ENCODE measurements around the gene RFTN1.
A peak's percentile ranks its signal among the peaks of the same experiment; 100 is the strongest.

RFTN1 gene

GRCh38 chr3:16290827-16291196 is 222.7 kb downstream of the RFTN1 start:
- CTCF ChIA-PET = interaction anchor here (0.8 to 6.2 kb wide), 25 partner anchors 9 to 277 kb away, joined by 3 to 66 read pairs (median 6); no protein-coding TSS in a partner anchor

GRCh38 chr3:16290007-16290826 is 223.3 kb downstream of the RFTN1 start:
- Histone ChIP-seq H3K9me3 (ENCODE audit: control extremely low read depth in 1 of 5, control insufficient read depth in 4 of 5, insufficient read depth in 2 of 5, low read depth in 1 of 5, low read length in 4 of 5) (peaks cover 0 to 11% (median 3%) of the 10 kb centered on the region in 5 experiments), H3K4me1 (ENCODE audit: control extremely low read depth in 1 of 4, control insufficient read depth in 4 of 4, insufficient read depth in 4 of 4, low read length in 3 of 4) (peaks cover 17 to 57% (median 41%) of the 10 kb centered on the region in 4 experiments), H3K4me3 (ENCODE audit: control insufficient read depth in 1 of 7, extremely low read depth in 1 of 7, insufficient read depth in 4 of 7, low read depth in 2 of 7, low read length in 6 of 7) (peak overlapping the region in 2 of 7 experiments; percentile 28 to 34), H3K27me3 (replicated peaks in 2 of 5; ENCODE audit: control insufficient read depth in 4 of 5, insufficient read depth in 5 of 5, low read length in 4 of 5) (no peaks in the 10 kb centered on the region), H3K27ac (ENCODE audit: insufficient read depth in 1 of 2, low read depth in 1 of 2, low read length in 2 of 2, poor library complexity in 1 of 2, severe bottlenecking in 2 of 2) (no peak overlapping the region), H3K36me3 (ENCODE audit: control insufficient read depth in 4 of 4, insufficient read depth in 4 of 4, low read length in 3 of 4) (peaks cover 3 to 31% (median 11%) of the 10 kb centered on the region in 4 experiments)
- peak; percentile 64 to 77 (median 71) for DNase-seq
- ChIA-PET CTCF (interaction anchor here (0.7 to 6.2 kb wide), 25 partner anchors 10 to 278 kb away, joined by 3 to 66 read pairs (median 6); no protein-coding TSS in a partner anchor), POLR2A (interaction anchor here (0.6 kb wide), 1 partner anchor 211 kb away, joined by 3 read pairs; no protein-coding TSS in a partner anchor)
- WGBS (ENCODE audit: insufficient coverage) = no CpG with 5 or more reads among the region's 3 CpGs

More at GRCh38 chr3:16290827-16291196, 222.7 kb downstream of the RFTN1 start:
- Histone ChIP-seq H3K27me3 (replicated peaks in 2 of 5; ENCODE audit: control insufficient read depth in 4 of 5, insufficient read depth in 5 of 5, low read length in 4 of 5) (no peaks in the 10 kb centered on the region), H3K9me3 (ENCODE audit: control extremely low read depth in 1 of 5, control insufficient read depth in 4 of 5, insufficient read depth in 2 of 5, low read depth in 1 of 5, low read length in 4 of 5) (peaks cover 0 to 11% (median 3%) of the 10 kb centered on the region in 5 experiments), H3K36me3 (ENCODE audit: control insufficient read depth in 4 of 4, insufficient read depth in 4 of 4, low read length in 3 of 4) (peaks cover 4 to 37% (median 14%) of the 10 kb centered on the region in 4 experiments), H3K4me1 (ENCODE audit: control extremely low read depth in 1 of 4, control insufficient read depth in 4 of 4, insufficient read depth in 4 of 4, low read length in 3 of 4) (peaks cover 17 to 57% (median 41%) of the 10 kb centered on the region in 4 experiments), H3K27ac (ENCODE audit: insufficient read depth in 1 of 2, low read depth in 1 of 2, low read length in 2 of 2, poor library complexity in 1 of 2, severe bottlenecking in 2 of 2) (peak overlapping the region in 1 of 2 experiments; percentile 52), H3K4me3 (ENCODE audit: control insufficient read depth in 1 of 7, extremely low read depth in 1 of 7, insufficient read depth in 4 of 7, low read depth in 2 of 7, low read length in 6 of 7) (peak overlapping the region in 2 of 7 experiments; percentile 28 to 34)
- POLR2A ChIA-PET = interaction anchor here (0.6 kb wide), 1 partner anchor 210 kb away, joined by 3 read pairs; no protein-coding TSS in a partner anchor
- peak in 2 of 3 donors; percentile 39 to 53 for DNase-seq
- WGBS (ENCODE audit: insufficient coverage) = no CpG with 5 or more reads among the region's 2 CpGs

- no peak overlapping the region for H3K4me3 ChIP-seq (ENCODE audit: control insufficient read depth in 1 of 7, extremely low read depth in 1 of 7, insufficient read depth in 4 of 7, low read depth in 2 of 7, low read length in 6 of 7)
- POLR2A ChIA-PET = no interaction called here
- H3K4me1 ChIP-seq (ENCODE audit: control extremely low read depth in 1 of 4, control insufficient read depth in 4 of 4, insufficient read depth in 4 of 4, low read length in 3 of 4) = peaks cover 17 to 57% (median 41%) of the 10 kb centered on the region in 4 experiments
- CTCF ChIA-PET = interaction anchor here (0.6 to 6.2 kb wide), 12 partner anchors 10 to 299 kb away, joined by 3 to 66 read pairs (median 4); no protein-coding TSS in a partner anchor
- no peaks in the 10 kb centered on the region for H3K27me3 ChIP-seq (replicated peaks in 2 of 5; ENCODE audit: control insufficient read depth in 4 of 5, insufficient read depth in 5 of 5, low read length in 4 of 5)
- H3K36me3 ChIP-seq (ENCODE audit: control insufficient read depth in 4 of 4, insufficient read depth in 4 of 4, low read length in 3 of 4) = peaks cover 0 to 28% (median 7%) of the 10 kb centered on the region in 4 experiments
- H3K27ac ChIP-seq (ENCODE audit: insufficient read depth in 1 of 2, low read depth in 1 of 2, low read length in 2 of 2, poor library complexity in 1 of 2, severe bottlenecking in 2 of 2) = no peak overlapping the region
- DNase-seq = peak in 1 of 3 donors; percentile 26
- WGBS (ENCODE audit: insufficient coverage) = no CpG with 5 or more reads among the region's 2 CpGs
- peaks cover 0 to 9% (median 2%) of the 10 kb centered on the region in 5 experiments for H3K9me3 ChIP-seq (ENCODE audit: control extremely low read depth in 1 of 5, control insufficient read depth in 4 of 5, insufficient read depth in 2 of 5, low read depth in 1 of 5, low read length in 4 of 5)
Observed at GRCh38 chr3:16289144-16289889, 224.2 kb downstream of the RFTN1 start.

- WGBS (ENCODE audit: insufficient coverage) = 89% methylated on average over 1 of the region's 1 CpG
- H3K27me3 ChIP-seq (replicated peaks in 2 of 5; ENCODE audit: control insufficient read depth in 4 of 5, insufficient read depth in 5 of 5, low read length in 4 of 5) = no peaks in the 10 kb centered on the region
- no peak for DNase-seq
- H3K27ac ChIP-seq (ENCODE audit: insufficient read depth in 1 of 2, low read depth in 1 of 2, low read length in 2 of 2, poor library complexity in 1 of 2, severe bottlenecking in 2 of 2) = no peak overlapping the region
- H3K4me3 ChIP-seq (ENCODE audit: control insufficient read depth in 1 of 7, extremely low read depth in 1 of 7, insufficient read depth in 4 of 7, low read depth in 2 of 7, low read length in 6 of 7) = no peak overlapping the region
- ChIA-PET POLR2A (no interaction called here), CTCF (interaction anchor here (0.6 to 6.2 kb wide), 12 partner anchors 10 to 300 kb away, joined by 3 to 66 read pairs (median 4); no protein-coding TSS in a partner anchor)
- peaks cover 3 to 32% (median 7%) of the 10 kb centered on the region in 4 experiments for H3K36me3 ChIP-seq (ENCODE audit: control insufficient read depth in 4 of 4, insufficient read depth in 4 of 4, low read length in 3 of 4)
- H3K4me1 ChIP-seq (ENCODE audit: control extremely low read depth in 1 of 4, control insufficient read depth in 4 of 4, insufficient read depth in 4 of 4, low read length in 3 of 4) = peaks cover 17 to 57% (median 41%) of the 10 kb centered on the region in 4 experiments
- H3K9me3 ChIP-seq (ENCODE audit: control extremely low read depth in 1 of 5, control insufficient read depth in 4 of 5, insufficient read depth in 2 of 5, low read depth in 1 of 5, low read length in 4 of 5) = peaks cover 0 to 3% (median 2%) of the 10 kb centered on the region in 5 experiments
Observed at GRCh38 chr3:16288664-16289063, 224.8 kb downstream of the RFTN1 start.

- no peaks in the 10 kb centered on the region for H3K27me3 ChIP-seq (replicated peaks in 2 of 5; ENCODE audit: control insufficient read depth in 4 of 5, insufficient read depth in 5 of 5, low read length in 4 of 5)
- H3K36me3 ChIP-seq (ENCODE audit: control insufficient read depth in 4 of 4, insufficient read depth in 4 of 4, low read length in 3 of 4) = peaks cover 4 to 43% (median 14%) of the 10 kb centered on the region in 4 experiments
- H3K9me3 ChIP-seq (ENCODE audit: control extremely low read depth in 1 of 5, control insufficient read depth in 4 of 5, insufficient read depth in 2 of 5, low read depth in 1 of 5, low read length in 4 of 5) = no peaks in the 10 kb centered on the region
- WGBS (ENCODE audit: insufficient coverage) = no CpG with 5 or more reads among the region's 6 CpGs
- H3K4me3 ChIP-seq (ENCODE audit: control insufficient read depth in 1 of 7, extremely low read depth in 1 of 7, insufficient read depth in 4 of 7, low read depth in 2 of 7, low read length in 6 of 7) = peak overlapping the region in 2 of 7 experiments; percentile 11 to 16
- POLR2A ChIA-PET = no interaction called here
- DNase-seq = peak in 2 of 3 donors; percentile 54 to 70
- CTCF ChIA-PET = interaction anchor here (1.1 to 5.6 kb wide), 5 partner anchors 17 to 264 kb away, joined by 3 to 33 read pairs (median 4); no protein-coding TSS in a partner anchor
- H3K27ac ChIP-seq (ENCODE audit: insufficient read depth in 1 of 2, low read depth in 1 of 2, low read length in 2 of 2, poor library complexity in 1 of 2, severe bottlenecking in 2 of 2) = peak overlapping the region in 1 of 2 experiments; percentile 52
- H3K4me1 ChIP-seq (ENCODE audit: control extremely low read depth in 1 of 4, control insufficient read depth in 4 of 4, insufficient read depth in 4 of 4, low read length in 3 of 4) = peaks cover 17 to 56% (median 40%) of the 10 kb centered on the region in 4 experiments
Observed at GRCh38 chr3:16286751-16287543, 226.6 kb downstream of the RFTN1 start.

DNA sequence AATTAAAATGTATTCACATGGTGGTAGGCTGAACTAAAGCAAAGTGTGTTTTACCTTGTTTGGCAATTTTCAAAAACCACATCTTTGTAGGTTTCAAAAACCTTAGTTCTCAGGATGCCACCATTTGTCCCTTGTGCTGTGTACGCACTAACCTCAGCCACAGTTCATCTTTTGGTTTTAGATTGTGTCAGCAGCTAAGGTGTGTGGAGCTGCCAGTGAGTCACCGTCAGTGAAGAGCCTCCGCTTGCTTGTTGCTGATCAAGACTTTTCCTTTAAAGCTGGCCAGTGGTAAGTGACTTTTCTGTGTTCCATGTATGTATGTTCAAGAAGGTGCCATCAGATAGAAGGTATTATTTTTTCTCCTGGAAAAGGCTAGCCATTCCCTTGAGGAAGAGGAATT is 227.3 kb downstream of the RFTN1 start:
- WGBS (ENCODE audit: insufficient coverage) = 100% methylated on average over 3 of the region's 3 CpGs
- Histone ChIP-seq H3K27me3 (replicated peaks in 2 of 5; ENCODE audit: control insufficient read depth in 4 of 5, insufficient read depth in 5 of 5, low read length in 4 of 5) (no peaks in the 10 kb centered on the region), H3K27ac (ENCODE audit: insufficient read depth in 1 of 2, low read depth in 1 of 2, low read length in 2 of 2, poor library complexity in 1 of 2, severe bottlenecking in 2 of 2) (peak overlapping the region in 1 of 2 experiments; percentile 52), H3K4me1 (ENCODE audit: control extremely low read depth in 1 of 4, control insufficient read depth in 4 of 4, insufficient read depth in 4 of 4, low read length in 3 of 4) (peaks cover 17 to 50% (median 34%) of the 10 kb centered on the region in 4 experiments), H3K36me3 (ENCODE audit: control insufficient read depth in 4 of 4, insufficient read depth in 4 of 4, low read length in 3 of 4) (peaks cover 4 to 43% (median 14%) of the 10 kb centered on the region in 4 experiments), H3K4me3 (ENCODE audit: control insufficient read depth in 1 of 7, extremely low read depth in 1 of 7, insufficient read depth in 4 of 7, low read depth in 2 of 7, low read length in 6 of 7) (no peak overlapping the region), H3K9me3 (ENCODE audit: control extremely low read depth in 1 of 5, control insufficient read depth in 4 of 5, insufficient read depth in 2 of 5, low read depth in 1 of 5, low read length in 4 of 5) (no peaks in the 10 kb centered on the region)
- peak in 2 of 3 donors; percentile 23 to 43 for DNase-seq
- CTCF ChIA-PET = interaction anchor here (0.7 to 5.6 kb wide), 7 partner anchors 16 to 265 kb away, joined by 3 to 33 read pairs (median 3); no protein-coding TSS in a partner anchor
- POLR2A ChIA-PET = interaction anchor here (1.3 kb wide), 1 partner anchor 21 kb away, joined by 3 read pairs; the partner anchor contains the start of genes DPH3 and OXNAD1
